Measurements from ENCODE around the gene LTA. TPM values are rescaled to one million over a fixed set of nuclear protein-coding genes. Genes with fewer than 3 reads are reported as not detected.

Gene LTA
- total and polyA plus RNA-seq, 2 experiments from 2014 or later, result not detected

DNA sequence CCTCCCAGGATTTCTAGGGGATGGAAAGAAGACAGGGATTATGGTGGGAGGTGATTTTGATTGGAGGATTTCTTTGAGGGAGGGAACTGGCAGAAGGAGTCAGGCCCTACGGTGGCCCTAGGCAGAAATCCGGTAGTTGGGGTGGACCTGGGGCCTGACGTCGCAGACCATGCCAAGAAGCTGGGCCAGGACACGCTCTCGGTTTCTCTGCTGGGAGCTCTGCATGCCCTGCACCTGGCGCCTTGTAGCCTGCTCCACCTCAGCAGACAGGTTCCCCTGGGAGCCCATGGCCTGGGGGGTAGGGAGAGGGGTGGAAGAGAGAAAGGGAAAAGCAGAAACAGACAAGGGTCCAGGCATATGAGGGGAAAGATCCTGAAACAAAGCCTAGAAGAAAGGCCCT, 26.8 kb upstream of the LTA start (continued):
- no peak for TF ChIP-seq ZNF462 (CRISPR knock-in tag; IDR thresholded peaks at IDR 0.05)
- TF ChIP-seq ZNF114 (CRISPR knock-in tag; IDR thresholded peaks at IDR 0.05), result no peak
- TF ChIP-seq JUNB (IDR thresholded peaks at IDR 0.05; ENCODE audit: unreplicated experiment), result no peak
- TF ChIP-seq EZH2phosphoT487 (IDR thresholded peaks at IDR 0.05; ENCODE audit: unreplicated experiment), result no peak
- no peak for TF ChIP-seq CREB1 (CRISPR knock-in tag; IDR thresholded peaks at IDR 0.05; ENCODE audit: low read depth)

DNA sequence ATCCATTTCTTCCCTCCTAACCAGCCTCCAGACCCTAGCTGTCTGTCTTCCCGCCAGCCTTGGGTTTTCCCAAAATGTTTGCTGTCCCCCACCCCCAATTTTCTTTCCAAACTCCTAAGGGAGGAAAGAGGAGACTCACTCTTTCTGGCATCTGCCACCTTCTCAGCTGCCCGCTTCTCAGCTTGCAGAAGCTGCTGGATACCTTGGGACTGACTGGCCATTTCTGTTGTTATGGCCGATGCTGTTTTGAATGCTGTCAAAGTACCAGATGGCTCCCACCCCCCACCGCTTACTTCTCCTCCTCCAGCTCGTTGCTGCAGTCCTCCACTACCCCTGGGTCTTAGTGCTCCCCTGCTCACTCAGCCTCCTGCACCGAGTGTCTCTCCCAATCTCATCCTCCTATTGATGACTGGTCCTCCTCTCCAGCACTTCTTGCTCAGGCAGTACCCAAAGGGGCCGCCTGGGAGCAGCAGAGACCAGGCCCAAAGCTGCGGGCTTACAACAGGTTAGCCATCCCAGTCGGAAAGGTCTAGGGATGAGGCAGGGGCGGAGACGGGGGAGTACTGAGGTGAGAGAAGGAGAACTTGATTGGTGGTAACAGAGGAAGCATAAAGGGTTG, 25.6 kb upstream of the LTA start, which contains the start of gene ATP6V1G2:
Gene ATP6V1G2, minus strand, starts transcription at position 270 of the 619 bp plus-strand sequence. Its CDS starts 49 bp downstream, at position 221.
- Histone ChIP-seq H3K36me3 (ENCODE audit: insufficient read depth) (0 out of 2 replicates have a peak, but pooled peaks cover 8% of the 10 kb centered on the region), H3K9me2 (ENCODE audit: insufficient read depth) (no peaks in the 10 kb centered on the region), H3K4me1 (ENCODE audit: insufficient read depth) (peaks cover 11% of the 10 kb centered on the region; the same call in 1 of the 2 replicates), H3K4me3 (peak within 1 kb of the TSS; percentile 58), H3K79me2 (replicated peaks; ENCODE audit: insufficient read depth) (peaks cover 20% of the 10 kb centered on the region), H3F3A (replicated peaks; ENCODE audit: low read depth) (peaks cover 4% of the 10 kb centered on the region; the same call in 1 of the 2 replicates), H3K27ac (ENCODE audit: low read depth) (peak within 1 kb of the TSS; percentile 93), H3K27me3 (ENCODE audit: insufficient read depth) (no peaks in the 10 kb centered on the region), H4K20me1 (replicated peaks; ENCODE audit: insufficient read depth) (no peaks in the 10 kb centered on the region), H3K4me2 (peak within 1 kb of the TSS; percentile 79), H2AFZ (no peak within 1 kb of the TSS)
- DNase-seq (ENCODE audit: low spot score) (peak; percentile 98), ATAC-seq (peak; percentile 77)
- Mint-ChIP-seq H3K36me3 (ENCODE audit: low read depth) (peaks cover 24% of the 10 kb centered on the region), H3K27ac (peak within 1 kb of the TSS; percentile 95), H3K4me1 (peaks cover 18% of the 10 kb centered on the region), H3K27me3 (ENCODE audit: insufficient read depth, low read depth, poor library complexity) (peaks cover 11% of the 10 kb centered on the region), H3K9me3 (no peaks in the 10 kb centered on the region; the same call in 2 of the 3 replicates), H3K4me3 (peak within 1 kb of the TSS; percentile 76)
- TF ChIP-seq STAT1 (IDR thresholded peaks at IDR 0.05; ENCODE audit: unreplicated experiment) (no peak), CTCF (conservative IDR thresholded peaks at IDR 0.05; ENCODE audit: low read depth in 2 of 2) (peak; percentile 98 to 100), ZNF462 (CRISPR knock-in tag; IDR thresholded peaks at IDR 0.05) (no peak)

Data from GM23338 (cell line).